DND-41 (cell line): ENCODE data around the gene DCLK1.

Experiments
- ATAC-seq: fragments of 200-7000 bp; cut with Tn5 transposase; 3 replicates; pipeline ENCODE4 v1.9.1; 2021; ENCODE audit warnings: low read depth; ENCODE audit not compliant: insufficient read depth
- DNase-seq: peaks from one replicate; pipeline ENCODE4 v3.0.0-alpha.2; 2020
- H2AFZ ChIP-seq: 2 replicates; pipeline ENCODE4 v1.6.0; 2012; ENCODE audit warnings: low read depth, low read length
- H3K27ac ChIP-seq: 2 replicates; pipeline ENCODE4 v1.5.1; 2012; ENCODE audit warnings: low read length, inconsistent platforms
- H3K27me3 ChIP-seq: fragments of 200-600 bp; sonication (generic); 2 replicates; pipeline ENCODE4 v1.6.0; 2012; ENCODE audit warnings: low read length, mild to moderate bottlenecking, inconsistent platforms; ENCODE audit not compliant: insufficient read depth, poor library complexity
- H3K36me3 ChIP-seq: 2 replicates; pipeline ENCODE4 v1.5.1; 2012; ENCODE audit warnings: low read length, inconsistent platforms; ENCODE audit not compliant: insufficient read depth
- H3K4me1 ChIP-seq: 2 replicates; pipeline ENCODE4 v1.5.1; 2012; ENCODE audit warnings: mild to moderate bottlenecking, low read length; ENCODE audit not compliant: insufficient read depth
- H3K4me2 ChIP-seq: 2 replicates; pipeline ENCODE4 v1.6.0; 2012; ENCODE audit warnings: mild to moderate bottlenecking, moderate library complexity, low read length, inconsistent platforms; ENCODE audit not compliant: insufficient read depth
- H3K4me3 ChIP-seq, 2 experiments: fragments of 200-600 bp in 1 of 2; shearing (Covaris generic) in 1 of 2; 2 replicates each; pipeline ENCODE4 v1.5.1; 2012 to 2016; ENCODE audit warnings: inconsistent platforms in 2 of 2, low read length in 2 of 2, mild to moderate bottlenecking in 2 of 2, low read depth in 1 of 2, moderate library complexity in 1 of 2
- H3K79me2 ChIP-seq: 2 replicates; pipeline ENCODE4 v1.6.0; 2012; ENCODE audit warnings: low read length, inconsistent platforms; ENCODE audit not compliant: insufficient read depth
- H3K9ac ChIP-seq: 2 replicates; pipeline ENCODE4 v1.6.0; 2012; ENCODE audit warnings: low read depth, mild to moderate bottlenecking, inconsistent platforms, low read length, moderate library complexity
- H3K9me3 ChIP-seq: 2 replicates; pipeline ENCODE4 v1.5.1; 2012; ENCODE audit warnings: low read length, moderate library complexity, mild to moderate bottlenecking, inconsistent platforms; ENCODE audit not compliant: insufficient read depth, severe bottlenecking
- H4K20me1 ChIP-seq: 2 replicates; pipeline ENCODE4 v1.6.0; 2012; ENCODE audit warnings: low read length; ENCODE audit not compliant: insufficient read depth
- CTCF ChIP-seq: IDR thresholded peaks from 2 replicates; pipeline ENCODE4 v1.5.1; 2012; ENCODE audit warnings: borderline replicate concordance, low read length, moderate library complexity, mild to moderate bottlenecking; ENCODE audit not compliant: poor library complexity, severe bottlenecking; ENCODE audit errors: extremely low read depth
- EZH2 ChIP-seq: IDR thresholded peaks from 3 replicates; pipeline ENCODE4 v1.6.1; 2012; ENCODE audit warnings: borderline replicate concordance, low read depth, mild to moderate bottlenecking, moderate library complexity, low read length, inconsistent platforms; ENCODE audit not compliant: severe bottlenecking

Gene DCLK1

GRCh38 chr13:35891507-35892441 lies 239.4 kb downstream of the DCLK1 start:
- no peaks in the 10 kb centered on the region for H3K36me3 ChIP-seq
- H2AFZ ChIP-seq, result no peak overlapping the region
- no peaks in the 10 kb centered on the region for H3K79me2 ChIP-seq
- H3K4me2 ChIP-seq, result no peak overlapping the region
- H3K4me3 ChIP-seq, result no peak overlapping the region
- DNase-seq (no peak), ATAC-seq (no peak)
- no peak overlapping the region for H3K9ac ChIP-seq
- H3K27ac ChIP-seq, result no peak overlapping the region
- no peaks in the 10 kb centered on the region for H3K4me1 ChIP-seq
- no peak for TF ChIP-seq EZH2
- no peak for TF ChIP-seq CTCF
- no peaks in the 10 kb centered on the region for H3K27me3 ChIP-seq
- H4K20me1 ChIP-seq, result no peaks in the 10 kb centered on the region
- H3K9me3 ChIP-seq, result no peaks in the 10 kb centered on the region

- Histone ChIP-seq H4K20me1 (no peaks in the 10 kb centered on the region), H3K9ac (no peak overlapping the region), H3K4me1 (no peaks in the 10 kb centered on the region), H3K27me3 (no peaks in the 10 kb centered on the region), H3K36me3 (no peaks in the 10 kb centered on the region), H3K4me3 (no peak overlapping the region), H3K9me3 (no peaks in the 10 kb centered on the region), H3K79me2 (no peaks in the 10 kb centered on the region), H3K27ac (no peak overlapping the region), H2AFZ (no peak overlapping the region), H3K4me2 (no peak overlapping the region)
- ATAC-seq, result no peak
- no peak for DNase-seq
- TF ChIP-seq EZH2 (no peak), CTCF (no peak)
Measured at GRCh38 chr13:35889560-35889959, 241.6 kb downstream of the DCLK1 start.

GRCh38 chr13:35888981-35889380 lies 242.2 kb downstream of the DCLK1 start:
- no peaks in the 10 kb centered on the region for H3K79me2 ChIP-seq
- no peak overlapping the region for H3K9ac ChIP-seq
- no peaks in the 10 kb centered on the region for H4K20me1 ChIP-seq
- H3K27me3 ChIP-seq, result no peaks in the 10 kb centered on the region
- ATAC-seq (no peak), DNase-seq (no peak)
- no peak overlapping the region for H3K27ac ChIP-seq
- TF ChIP-seq EZH2 (no peak), CTCF (no peak)
- no peak overlapping the region for H3K4me3 ChIP-seq
- H3K36me3 ChIP-seq, result no peaks in the 10 kb centered on the region
- H3K9me3 ChIP-seq, result no peaks in the 10 kb centered on the region
- H3K4me2 ChIP-seq, result no peak overlapping the region
- no peak overlapping the region for H2AFZ ChIP-seq
- H3K4me1 ChIP-seq, result no peaks in the 10 kb centered on the region
